ENCODE results near the gene SLC1A2.

DNA sequence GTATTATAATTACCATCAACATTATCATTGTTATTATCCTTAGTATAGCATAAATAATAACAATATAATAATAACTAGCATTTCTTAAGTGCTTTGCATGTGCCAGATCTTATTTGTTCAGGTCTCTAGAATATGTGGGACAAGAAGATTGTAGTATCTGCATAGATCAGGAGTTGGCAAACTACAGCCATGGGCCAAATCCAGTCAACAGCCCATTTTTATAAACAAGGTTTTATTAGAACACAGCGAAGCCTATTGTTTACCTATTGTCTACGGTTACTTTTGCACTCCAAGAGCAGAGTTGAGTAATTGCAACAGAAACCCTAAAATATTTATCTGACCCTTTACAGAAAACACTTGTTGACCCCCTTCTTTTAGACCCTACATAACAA is 81.4 kb downstream of the SLC1A2 start:
- TF ChIP-seq, protein P1, sequence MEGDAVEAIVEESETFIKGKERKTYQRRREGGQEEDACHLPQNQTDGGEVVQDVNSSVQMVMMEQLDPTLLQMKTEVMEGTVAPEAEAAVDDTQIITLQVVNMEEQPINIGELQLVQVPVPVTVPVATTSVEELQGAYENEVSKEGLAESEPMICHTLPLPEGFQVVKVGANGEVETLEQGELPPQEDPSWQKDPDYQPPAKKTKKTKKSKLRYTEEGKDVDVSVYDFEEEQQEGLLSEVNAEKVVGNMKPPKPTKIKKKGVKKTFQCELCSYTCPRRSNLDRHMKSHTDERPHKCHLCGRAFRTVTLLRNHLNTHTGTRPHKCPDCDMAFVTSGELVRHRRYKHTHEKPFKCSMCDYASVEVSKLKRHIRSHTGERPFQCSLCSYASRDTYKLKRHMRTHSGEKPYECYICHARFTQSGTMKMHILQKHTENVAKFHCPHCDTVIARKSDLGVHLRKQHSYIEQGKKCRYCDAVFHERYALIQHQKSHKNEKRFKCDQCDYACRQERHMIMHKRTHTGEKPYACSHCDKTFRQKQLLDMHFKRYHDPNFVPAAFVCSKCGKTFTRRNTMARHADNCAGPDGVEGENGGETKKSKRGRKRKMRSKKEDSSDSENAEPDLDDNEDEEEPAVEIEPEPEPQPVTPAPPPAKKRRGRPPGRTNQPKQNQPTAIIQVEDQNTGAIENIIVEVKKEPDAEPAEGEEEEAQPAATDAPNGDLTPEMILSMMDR (IDR thresholded peaks at IDR 0.05 in 2 of 3, conservative IDR thresholded peaks at IDR 0.05 in 1 of 3; ENCODE audit: borderline replicate concordance in 1 of 3, insufficient read depth in 1 of 3, low read depth in 2 of 3, low read length in 2 of 3), result no peak
- TF ChIP-seq, protein P2, sequence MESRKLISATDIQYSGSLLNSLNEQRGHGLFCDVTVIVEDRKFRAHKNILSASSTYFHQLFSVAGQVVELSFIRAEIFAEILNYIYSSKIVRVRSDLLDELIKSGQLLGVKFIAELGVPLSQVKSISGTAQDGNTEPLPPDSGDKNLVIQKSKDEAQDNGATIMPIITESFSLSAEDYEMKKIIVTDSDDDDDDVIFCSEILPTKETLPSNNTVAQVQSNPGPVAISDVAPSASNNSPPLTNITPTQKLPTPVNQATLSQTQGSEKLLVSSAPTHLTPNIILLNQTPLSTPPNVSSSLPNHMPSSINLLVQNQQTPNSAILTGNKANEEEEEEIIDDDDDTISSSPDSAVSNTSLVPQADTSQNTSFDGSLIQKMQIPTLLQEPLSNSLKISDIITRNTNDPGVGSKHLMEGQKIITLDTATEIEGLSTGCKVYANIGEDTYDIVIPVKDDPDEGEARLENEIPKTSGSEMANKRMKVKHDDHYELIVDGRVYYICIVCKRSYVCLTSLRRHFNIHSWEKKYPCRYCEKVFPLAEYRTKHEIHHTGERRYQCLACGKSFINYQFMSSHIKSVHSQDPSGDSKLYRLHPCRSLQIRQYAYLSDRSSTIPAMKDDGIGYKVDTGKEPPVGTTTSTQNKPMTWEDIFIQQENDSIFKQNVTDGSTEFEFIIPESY (IDR thresholded peaks at IDR 0.05; ENCODE audit: extremely low read depth, insufficient replicate concordance, low read length), result no peak
- TF ChIP-seq EZH2 (IDR thresholded peaks at IDR 0.05) (no peak), YY1 (IDR thresholded peaks at IDR 0.05; ENCODE audit: extremely low read depth, insufficient replicate concordance, low read depth, low read length) (no peak), RAD21 (IDR thresholded peaks at IDR 0.05; ENCODE audit: low read depth) (no peak), EZH2phosphoT487 (IDR thresholded peaks at IDR 0.05; ENCODE audit: borderline replicate concordance) (no peak), TCF7L2 (IDR thresholded peaks at IDR 0.05; ENCODE audit: borderline replicate concordance, extremely low read depth, insufficient read depth, insufficient read length) (no peak), CEBPB (IDR thresholded peaks at IDR 0.05; ENCODE audit: low read depth) (no peak)
- TF ChIP-seq, protein P3, sequence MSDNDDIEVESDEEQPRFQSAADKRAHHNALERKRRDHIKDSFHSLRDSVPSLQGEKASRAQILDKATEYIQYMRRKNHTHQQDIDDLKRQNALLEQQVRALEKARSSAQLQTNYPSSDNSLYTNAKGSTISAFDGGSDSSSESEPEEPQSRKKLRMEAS (IDR thresholded peaks at IDR 0.05), result no peak

Data from HCT116 (cell line).